Frontal cortex (tissue), 4 donors: Measurements from ENCODE around the gene TACC2. TPM values are rescaled to one million over a fixed set of nuclear protein-coding genes. Genes with fewer than 3 reads are reported as not detected.
"Not testable (repeated sequence)": the region's sequence is repeated elsewhere in the genome, so short reads cannot be mapped to it uniquely, and the experiment has no call there.

Experiments
- DNase-seq, 2 donors: peaks; one replicate each; pipeline ENCODE4 v3.0.0; 2012; ENCODE audit warnings: low spot score in 2 of 2
- FAIRE-seq: peaks from 2 replicates; lab custom pipeline; 2012; peaks lifted over from hg19 to GRCh38; lab: Jason Lieb, UNC
- total RNA-seq: library from RNA; depleted of rRNA; stranded (reverse); fragments of >200 nt; gene quantifications from one replicate; pipeline ENCODE4 v1.2.3, GENCODE V29; 2014
- donor health status: control.
- donor health status: control.
- donor health status: control.

TACC2 gene
- total RNA-seq, 1 donor from 2014 or later, result 14.7 TPM

GRCh38 chr10:122054048-122055025, 65.4 kb downstream of the TACC2 start:
- no peak for DNase-seq
- no peak for FAIRE-seq

GRCh38 chr10:122055252-122055651, 66.3 kb downstream of the TACC2 start:
- no peak for DNase-seq

GRCh38 chr10:122056431-122057094, 67.6 kb downstream of the TACC2 start:
- DNase-seq (no peak), FAIRE-seq (no peak)

More at GRCh38 chr10:122055252-122055651, 66.3 kb downstream of the TACC2 start:
- FAIRE-seq, result no peak

GRCh38 chr10:122057841-122058413, 69.0 kb downstream of the TACC2 start:
- FAIRE-seq (no peak), DNase-seq (no peak)

- DNase-seq (no peak), FAIRE-seq (no peak)
These were observed 71.3 kb downstream of the TACC2 start for GRCh38 chr10:122060250-122060649.

- FAIRE-seq (no peak), DNase-seq (peak in 1 of 2 donors; percentile 27)
These were observed 74.1 kb downstream of the TACC2 start for GRCh38 chr10:122062831-122063674.

- DNase-seq, FAIRE-seq: not testable (repeated sequence)
These were observed 77.5 kb downstream of the TACC2 start for GRCh38 chr10:122066337-122066939.

GRCh38 chr10:122068844-122069243, 79.9 kb downstream of the TACC2 start:
- DNase-seq, result no peak
- FAIRE-seq, result no peak

GRCh38 chr10:122072491-122072890, 83.5 kb downstream of the TACC2 start:
- DNase-seq, result no peak
- no peak for FAIRE-seq

- FAIRE-seq (no peak), DNase-seq (no peak)
These were observed 84.5 kb downstream of the TACC2 start for GRCh38 chr10:122073508-122073907.

GRCh38 chr10:122075171-122075570, 86.2 kb downstream of the TACC2 start:
- DNase-seq (no peak), FAIRE-seq (no peak)

- FAIRE-seq, DNase-seq: not testable (repeated sequence)
These were observed 86.9 kb downstream of the TACC2 start for GRCh38 chr10:122075876-122076275.

GRCh38 chr10:122077311-122077875, 88.4 kb downstream of the TACC2 start:
- DNase-seq (no peak), FAIRE-seq (no peak)

- DNase-seq, result no peak
These were observed 89.4 kb downstream of the TACC2 start for GRCh38 chr10:122078326-122078725.

GRCh38 chr10:122078965-122079795, 90.2 kb downstream of the TACC2 start:
- FAIRE-seq (no peak), DNase-seq (no peak)

More at GRCh38 chr10:122078326-122078725, 89.4 kb downstream of the TACC2 start:
- FAIRE-seq, result no peak

GRCh38 chr10:122082616-122083477, 93.9 kb downstream of the TACC2 start:
- FAIRE-seq, result no peak
- no peak for DNase-seq

- no peak for DNase-seq
- no peak for FAIRE-seq
These were observed 94.6 kb downstream of the TACC2 start for GRCh38 chr10:122083478-122084025.
